K562 treated with DMSO at 1 percent for 12 hours (cell line): Measurements from ENCODE around the gene GMPR2. TPM values are rescaled to one million over a fixed set of nuclear protein-coding genes. Genes with fewer than 3 reads are reported as not detected.

Experiments
- total RNA-seq: library from RNA; unstranded; fragments of 300-600 nt; gene quantifications from 2 replicates; pipeline ENCODE4 v1.2.3, GENCODE V29; 2022; ENCODE audit not compliant: insufficient read depth

GMPR2 gene
- 47.9 and 58.1 TPM in 2 replicates for total RNA-seq

GRCh38 chr14:24232645-24233537, at the start of gene GMPR2:
GMPR2 (plus strand) TSS chr14:24232929; CDS start chr14:24233254, 325 bp downstream.

GRCh38 chr14:24188251-24189058, 44.3 kb upstream of the GMPR2 start, which contains the start of gene IPO4:
IPO4 (minus strand) TSS chr14:24188816; CDS start chr14:24188787, 29 bp downstream.

GRCh38 chr14:24195186-24196070, 37.3 kb upstream of the GMPR2 start, which contains the start of gene TM9SF1:
TM9SF1 (minus strand) TSS chr14:24195441; CDS start chr14:24195019, 422 bp downstream.

GRCh38 chr14:24212924-24213865, 19.5 kb upstream of the GMPR2 start, which contains the start of gene CHMP4A:
CHMP4A (minus strand) TSS chr14:24213488; CDS start chr14:24213439, 49 bp downstream.

GRCh38 chr14:24215495-24216344, 17.0 kb upstream of the GMPR2 start, which contains the start of gene MDP1:
MDP1 (minus strand) TSS chr14:24216066; CDS start chr14:24215955, 111 bp downstream.

GRCh38 chr14:24232121-24232644, 546 bp upstream of the GMPR2 start, which contains the start of gene NEDD8:
NEDD8 (minus strand) TSS chr14:24232367; CDS start chr14:24232267, 100 bp downstream.

GRCh38 chr14:24262821-24263733, 30.3 kb downstream of the GMPR2 start, which contains the start of gene TGM1:
TGM1 (minus strand) TSS chr14:24263177; CDS start chr14:24262352, 825 bp downstream.

GRCh38 chr14:24271134-24271833, 38.6 kb downstream of the GMPR2 start, which contains the start of gene RABGGTA:
RABGGTA (minus strand) TSS chr14:24271597; CDS start chr14:24271115, 482 bp downstream.

Other genes with a start within 250 kb of the GMPR2 start
- 17.5 and 22.7 TPM in 2 replicates for gene DHRS4L2, start 244.0 kb upstream of the GMPR2 start, total RNA-seq
- gene CARMIL3, start 180.9 kb upstream of the GMPR2 start, total RNA-seq, result 0.28 and 0.36 TPM in 2 replicates
- not detected in 2 replicates for gene CPNE6, start 161.4 kb upstream of the GMPR2 start, total RNA-seq
- 81.1 and 86.3 TPM in 2 replicates for gene PCK2, start 138.6 kb upstream of the GMPR2 start, total RNA-seq
- 24.1 and 44.4 TPM in 2 replicates for gene DCAF11, start 118.2 kb upstream of the GMPR2 start, total RNA-seq
- 1.7 and 2.1 TPM in 2 replicates for gene NRL, start 118.0 kb upstream of the GMPR2 start, total RNA-seq
- not detected in 2 replicates for gene FITM1, start 102.3 kb upstream of the GMPR2 start, total RNA-seq
- gene PSME1, start 96.7 kb upstream of the GMPR2 start, total RNA-seq, result 173 and 189 TPM in 2 replicates
- 41.4 and 46.4 TPM in 2 replicates for gene EMC9, start 91.3 kb upstream of the GMPR2 start, total RNA-seq
- 145 and 149 TPM in 2 replicates for gene PSME2, start 86.3 kb upstream of the GMPR2 start, total RNA-seq
- gene RNF31, start 85.4 kb upstream of the GMPR2 start, total RNA-seq, result 31.0 and 40.2 TPM in 2 replicates
- gene IRF9, start 71.7 kb upstream of the GMPR2 start, total RNA-seq, result 12.0 and 15.5 TPM in 2 replicates
- 0.75 and 2.7 TPM in 2 replicates for gene REC8, start 60.8 kb upstream of the GMPR2 start, total RNA-seq
- 12.2 and 13.1 TPM in 2 replicates for gene IPO4, start 44.1 kb upstream of the GMPR2 start, total RNA-seq
- 14.9 and 25.9 TPM in 2 replicates for gene TM9SF1, start 37.5 kb upstream of the GMPR2 start, total RNA-seq
- 0.67 TPM in 1 of 2 replicates, not detected in the other for gene TSSK4, start 27.2 kb upstream of the GMPR2 start, total RNA-seq
- 56.6 and 66.5 TPM in 2 replicates for gene CHMP4A, start 19.4 kb upstream of the GMPR2 start, total RNA-seq
- 3.7 and 15.6 TPM in 2 replicates for gene MDP1, start 16.9 kb upstream of the GMPR2 start, total RNA-seq
- gene NEDD8, start 562 bp upstream of the GMPR2 start, total RNA-seq, result 134 and 179 TPM in 2 replicates
- 17.2 and 19.4 TPM in 2 replicates for gene TINF2, start 9.7 kb downstream of the GMPR2 start, total RNA-seq
- gene TGM1, start 30.2 kb downstream of the GMPR2 start, total RNA-seq, result 0.58 TPM in 1 of 2 replicates, not detected in the other
- gene RABGGTA, start 38.7 kb downstream of the GMPR2 start, total RNA-seq, result 17.9 and 19.6 TPM in 2 replicates
- 37.2 and 42.4 TPM in 2 replicates for gene DHRS1, start 66.9 kb downstream of the GMPR2 start, total RNA-seq
- 3.9 and 10.9 TPM in 2 replicates for gene NOP9, start 66.9 kb downstream of the GMPR2 start, total RNA-seq
- not detected in 2 replicates for gene CIDEB, start 75.0 kb downstream of the GMPR2 start, total RNA-seq
- gene LTB4R2, start 77.2 kb downstream of the GMPR2 start, total RNA-seq, result 2.5 and 11.2 TPM in 2 replicates
- 4.1 and 6.5 TPM in 2 replicates for gene LTB4R, start 78.6 kb downstream of the GMPR2 start, total RNA-seq
- not detected in 2 replicates for gene ADCY4, start 102.1 kb downstream of the GMPR2 start, total RNA-seq
- 0.67 TPM in 1 of 2 replicates, not detected in the other for gene RIPK3, start 107.1 kb downstream of the GMPR2 start, total RNA-seq
- gene NFATC4, start 135.3 kb downstream of the GMPR2 start, total RNA-seq, result 1.1 and 1.3 TPM in 2 replicates
- 0.40 and 1.1 TPM in 2 replicates for gene NYNRIN, start 166.1 kb downstream of the GMPR2 start, total RNA-seq
- gene CBLN3, start 196.7 kb downstream of the GMPR2 start, total RNA-seq, result 0.26 TPM in 1 of 2 replicates, not detected in the other
- 10.6 and 46.8 TPM in 2 replicates for gene KHNYN, start 197.0 kb downstream of the GMPR2 start, total RNA-seq
- 50.9 and 59.5 TPM in 2 replicates for gene SDR39U1, start 209.8 kb downstream of the GMPR2 start, total RNA-seq